T1000 (cell line): Measurements from ENCODE around the gene PTPN5.
"Not testable (repeated sequence)": the region's sequence is repeated elsewhere in the genome, so short reads cannot be mapped to it uniquely, and the experiment has no call there.

ENCODE experiments used
- DNase-seq: peaks from one replicate; lab custom pipeline; 2025; ENCODE audit warnings: mixed read lengths; lab: John Stamatoyannopoulos, UW

The PTPN5 gene

DNA sequence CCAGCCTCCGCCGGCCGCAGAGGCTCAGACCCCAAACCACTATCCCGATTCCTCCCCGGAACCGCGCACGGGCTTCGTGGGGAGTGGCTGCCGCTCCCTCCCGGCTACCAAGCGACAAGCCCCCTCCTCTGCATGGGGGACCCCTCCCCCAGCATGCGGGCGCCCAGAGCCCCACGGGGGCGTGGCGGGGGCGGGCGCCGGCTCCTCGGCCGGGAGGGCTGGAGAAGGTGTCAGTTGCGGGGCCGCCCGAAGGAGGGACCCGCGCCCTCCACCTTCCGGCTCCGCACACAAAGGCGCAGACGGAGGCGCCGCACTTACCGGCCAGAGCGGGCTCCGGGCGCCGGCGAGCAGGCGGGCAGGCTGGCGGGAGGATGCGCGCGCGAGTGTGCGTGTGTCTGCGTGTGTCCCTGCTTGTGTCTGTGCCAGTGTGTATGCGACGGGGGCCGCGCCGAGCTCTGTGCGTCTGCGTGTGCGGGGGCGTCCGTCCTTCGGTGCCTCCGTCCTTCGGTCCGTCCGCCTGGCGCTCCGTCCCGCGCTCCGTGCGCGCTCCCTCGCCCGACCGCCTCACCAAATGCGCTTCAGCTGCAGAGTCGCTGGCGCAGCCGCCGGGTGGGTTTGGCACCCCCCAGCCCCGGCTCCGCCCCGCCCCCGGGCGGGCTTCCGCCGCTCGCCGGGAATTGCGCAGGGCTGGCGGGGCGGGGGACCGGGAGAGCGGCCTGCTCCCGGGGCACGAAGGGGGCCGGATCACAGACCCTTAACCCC is at the start of gene PTPN5:
PTPN5 (minus strand) TSS at position 592 of the 762 bp plus-strand sequence. CDS start 19,840 bp downstream, outside the sequence.
- no peak for DNase-seq

DNA sequence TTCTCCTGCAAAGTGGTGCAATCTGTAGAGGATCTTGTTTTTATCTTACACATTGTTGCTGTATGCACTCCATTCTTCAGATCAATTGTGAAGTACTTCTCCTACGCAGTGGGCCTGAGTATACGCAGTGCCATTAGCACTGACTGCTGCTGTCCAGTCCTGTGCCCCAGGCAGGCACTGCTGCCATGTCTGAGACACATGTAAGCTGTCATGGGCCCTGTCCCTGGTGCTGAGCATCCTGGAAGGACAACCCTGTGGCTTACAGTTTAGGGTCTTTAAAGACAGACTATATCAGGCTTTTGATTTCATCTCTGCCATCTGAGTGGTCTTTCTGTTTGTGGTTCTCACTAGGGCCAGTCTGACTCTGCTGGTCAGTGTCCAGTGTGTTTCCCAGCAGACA is 44.8 kb upstream of the PTPN5 start:
- DNase-seq = no peak

DNA sequence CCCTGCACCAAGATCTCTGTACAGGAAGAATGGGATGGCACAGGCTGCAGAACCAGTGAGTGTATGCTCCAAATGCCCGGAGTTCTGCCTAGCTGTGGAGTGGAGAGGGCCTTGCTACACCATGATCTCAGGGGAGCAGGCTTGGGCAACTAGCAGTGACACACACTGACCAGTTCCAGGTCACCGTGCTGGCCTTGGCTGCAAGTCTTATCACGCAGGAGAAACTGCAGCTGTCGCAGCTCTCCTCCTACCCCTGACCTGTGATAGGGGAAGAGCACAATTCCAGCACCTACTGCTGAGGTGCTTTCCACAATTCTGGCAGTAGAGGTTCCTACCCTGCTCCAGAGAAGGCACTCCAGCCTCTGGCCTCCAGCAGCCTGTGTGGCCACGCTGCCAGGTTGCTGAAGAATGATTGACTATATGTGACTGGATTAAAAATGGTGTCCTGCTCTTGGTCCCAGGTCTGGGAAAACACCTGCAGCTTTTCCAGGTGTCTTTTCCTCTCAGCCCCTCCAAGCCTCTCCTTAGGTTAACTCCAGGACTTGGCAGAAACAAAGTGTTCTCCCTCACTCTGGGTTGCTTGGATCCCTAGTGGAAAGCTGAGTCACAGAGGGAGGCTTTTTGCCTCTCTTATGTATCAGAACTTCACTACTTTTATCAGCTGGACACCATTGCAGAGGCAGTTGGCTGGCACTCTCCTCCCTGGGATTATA is 43.3 kb upstream of the PTPN5 start:
- no peak for DNase-seq

DNA sequence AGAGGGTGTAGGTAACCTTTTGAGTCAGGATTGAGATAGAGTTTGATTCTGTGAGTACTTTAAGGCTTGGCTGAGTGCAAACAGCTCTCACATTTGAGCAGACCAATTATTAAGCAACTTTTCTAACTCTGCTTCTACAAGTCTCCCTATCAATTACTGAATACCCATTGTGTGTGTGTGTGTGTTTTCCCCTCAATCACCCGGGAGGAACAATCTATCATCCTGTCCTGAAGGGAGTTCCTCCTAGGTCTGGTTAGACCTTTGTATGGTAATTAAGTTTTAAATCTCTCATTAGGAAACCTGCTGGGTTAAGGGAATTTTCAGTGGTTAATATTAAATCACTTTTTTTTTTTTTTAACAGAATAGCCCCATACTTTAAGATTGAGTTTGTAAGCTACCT is 28.6 kb upstream of the PTPN5 start:
- DNase-seq = not testable (repeated sequence)

DNA sequence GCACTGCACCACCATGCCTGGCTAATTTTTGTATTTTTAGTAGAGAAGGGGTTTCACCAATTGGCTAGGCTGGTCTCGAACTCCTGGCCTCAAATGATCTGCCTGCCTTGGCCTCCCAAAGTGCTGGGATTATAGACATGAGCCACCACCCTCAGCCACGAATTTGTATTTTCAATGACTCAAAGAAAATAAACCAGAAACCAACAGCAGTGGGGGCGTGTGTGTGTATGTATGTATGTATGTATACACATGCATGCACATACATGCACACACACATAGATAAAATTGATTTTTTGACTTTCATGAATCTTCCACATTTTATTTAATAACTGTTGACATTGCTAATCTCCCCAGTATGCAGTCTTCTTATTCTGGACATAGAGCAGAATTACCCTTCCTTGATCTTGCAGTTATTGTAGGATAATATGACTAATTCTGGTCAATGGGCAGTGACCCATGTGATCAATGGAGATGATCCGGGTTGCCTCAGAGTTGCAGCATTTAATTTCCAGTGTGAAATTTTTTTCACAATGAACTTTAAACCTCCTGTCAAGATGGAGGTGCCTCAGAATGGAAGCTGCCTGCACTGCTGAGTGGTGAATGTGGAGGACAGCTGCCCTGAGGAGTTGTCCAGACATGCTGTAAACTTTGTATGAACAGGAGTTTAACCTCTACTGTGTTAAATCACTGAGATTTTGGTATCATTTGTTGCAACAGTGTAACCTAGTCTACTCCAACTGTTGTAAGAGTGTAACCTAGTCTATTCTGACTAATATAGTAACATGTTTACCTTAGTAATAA is 12.8 kb upstream of the PTPN5 start:
- no peak for DNase-seq

DNA sequence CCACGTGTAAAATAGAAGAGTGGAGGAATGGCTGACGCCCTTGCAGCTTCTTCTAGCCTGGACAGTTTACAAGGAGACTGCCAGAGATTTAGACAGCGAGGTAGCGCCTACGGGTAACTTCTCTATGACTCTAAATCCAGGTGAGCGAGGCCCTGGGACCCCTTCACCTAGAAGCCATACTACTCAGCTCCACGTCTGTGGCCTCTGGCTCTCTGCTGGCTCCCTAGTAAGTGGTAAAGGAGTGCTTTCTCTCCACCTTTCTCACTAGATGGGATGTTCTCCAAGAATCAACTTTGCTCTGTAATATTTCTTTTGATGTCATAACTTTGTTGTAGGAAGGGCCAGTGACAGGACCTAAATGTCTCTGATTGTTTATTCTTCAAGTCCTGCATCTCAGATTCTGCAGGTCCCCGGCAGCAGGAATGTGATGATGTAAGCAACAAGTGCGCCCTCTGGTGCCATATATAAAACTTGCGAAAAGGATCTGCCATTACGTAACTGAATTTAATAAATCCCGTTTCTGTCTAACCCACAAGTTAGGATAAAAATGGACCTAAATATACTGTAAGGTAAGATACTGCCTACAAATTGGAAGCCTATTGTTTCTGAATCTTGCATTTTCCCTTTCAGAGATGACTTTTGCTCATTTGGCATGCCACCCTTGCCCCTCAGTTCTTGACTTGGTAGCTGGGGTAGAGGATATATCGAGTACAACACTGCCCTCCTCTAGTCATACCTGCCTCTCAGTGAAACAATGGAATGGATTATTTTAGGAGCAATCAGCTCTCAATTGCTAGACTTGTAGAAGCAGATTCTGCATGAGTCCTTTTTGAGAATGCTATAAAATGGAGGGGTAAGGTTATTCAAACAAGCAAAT is 11.0 kb upstream of the PTPN5 start:
- DNase-seq = no peak

DNA sequence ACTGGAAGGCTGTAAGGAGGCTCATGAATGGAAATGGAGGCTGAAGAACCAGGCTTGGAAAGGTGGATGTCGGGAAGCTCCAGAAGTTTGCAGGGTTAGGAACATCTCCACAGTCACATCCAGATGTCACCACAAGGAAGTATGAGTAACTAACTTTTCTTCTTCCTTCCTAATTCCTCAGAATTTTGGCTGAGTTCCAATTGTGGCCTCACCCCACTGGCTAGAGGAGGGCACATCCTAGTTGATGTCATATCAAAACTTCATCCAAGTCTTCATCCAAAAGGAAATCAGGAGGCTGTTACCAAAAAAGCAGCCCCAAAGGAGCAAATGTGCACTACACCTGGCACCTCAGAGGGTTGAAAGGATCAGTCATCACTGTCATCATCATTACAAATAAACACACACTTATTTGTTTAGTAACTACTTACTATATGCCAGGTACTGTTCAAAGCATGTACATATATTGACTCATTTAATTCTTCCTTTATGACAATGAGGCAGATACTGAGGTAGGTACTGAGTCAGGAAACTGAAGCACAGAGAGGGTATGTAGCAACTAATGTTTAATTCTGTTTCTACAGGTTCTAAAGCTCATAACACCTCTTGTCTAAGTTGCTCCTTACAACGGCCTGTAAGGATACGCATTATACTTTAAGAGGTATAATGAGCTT is 7.3 kb upstream of the PTPN5 start:
- DNase-seq = no peak

DNA sequence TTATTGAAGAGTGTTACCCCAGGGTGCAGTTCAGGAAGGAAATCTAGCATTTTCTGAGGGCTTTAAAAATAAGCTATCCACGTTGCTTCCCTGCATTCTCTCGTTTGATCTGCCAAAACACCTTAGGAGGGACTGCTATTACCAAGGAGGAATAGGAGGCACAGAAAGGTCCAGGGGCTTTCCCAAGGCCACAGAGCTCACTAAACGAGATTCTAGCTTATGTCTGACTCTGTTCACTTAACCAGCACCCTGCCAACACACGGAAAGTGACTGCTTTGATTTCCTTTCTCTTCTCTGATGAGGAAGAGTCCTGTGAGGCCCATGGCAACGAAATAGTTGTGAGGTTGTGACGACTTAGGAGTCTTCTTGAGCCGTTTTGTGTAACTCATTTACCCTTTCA is 3.4 kb upstream of the PTPN5 start:
- DNase-seq = no peak

DNA sequence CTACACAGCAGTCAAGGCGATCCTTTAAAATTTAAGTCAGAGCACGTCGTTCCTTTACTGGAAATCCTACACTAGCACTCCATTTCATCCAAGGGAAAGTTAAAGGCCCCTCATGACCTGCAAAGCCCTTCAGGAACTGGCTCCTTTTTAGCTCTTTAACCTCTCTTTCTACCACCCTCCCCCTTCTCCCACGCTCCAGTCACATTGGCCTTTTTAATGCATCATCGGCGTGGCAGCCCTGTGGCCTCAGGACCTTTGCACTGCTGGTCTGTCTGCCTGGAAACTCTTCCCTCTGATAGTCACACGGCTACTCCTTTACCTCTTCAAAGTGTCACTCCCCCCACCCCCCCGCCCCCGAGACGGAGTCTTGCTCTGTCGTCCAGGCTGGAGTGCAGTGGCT is 1.2 kb upstream of the PTPN5 start:
- DNase-seq = no peak

DNA sequence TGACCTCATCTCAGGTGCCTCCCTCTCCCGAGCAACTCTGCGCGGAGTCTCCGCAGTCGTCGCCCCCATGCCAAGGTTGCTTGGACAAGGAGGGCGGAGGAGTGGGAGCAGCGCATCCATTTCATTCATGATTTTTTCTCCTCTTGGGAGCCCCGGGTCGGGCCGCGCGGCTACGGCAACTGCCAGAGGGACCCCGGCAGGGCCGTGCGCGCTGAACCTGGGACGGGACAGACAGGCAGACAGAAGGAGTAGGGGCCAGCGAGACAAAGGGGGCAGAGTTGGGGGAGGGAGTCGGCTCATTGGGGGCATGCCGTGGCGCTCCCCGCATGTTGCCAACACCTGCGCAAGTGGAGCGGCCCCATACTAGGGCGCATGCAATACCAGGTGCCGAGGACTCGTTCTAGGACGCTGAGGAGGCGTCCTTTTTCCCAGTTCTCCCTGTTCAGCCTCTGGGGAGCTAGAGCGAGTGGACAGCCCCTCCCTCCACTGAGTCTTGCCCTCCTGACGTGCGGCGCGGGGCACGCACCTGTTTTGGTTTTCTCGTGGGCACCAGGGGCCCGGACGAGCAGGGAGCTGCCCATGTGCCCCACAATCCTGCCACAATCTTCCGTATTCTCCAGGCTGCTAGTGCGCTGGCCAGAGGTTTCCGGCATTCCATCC is 501 bp upstream of the PTPN5 start:
- DNase-seq = no peak

DNA sequence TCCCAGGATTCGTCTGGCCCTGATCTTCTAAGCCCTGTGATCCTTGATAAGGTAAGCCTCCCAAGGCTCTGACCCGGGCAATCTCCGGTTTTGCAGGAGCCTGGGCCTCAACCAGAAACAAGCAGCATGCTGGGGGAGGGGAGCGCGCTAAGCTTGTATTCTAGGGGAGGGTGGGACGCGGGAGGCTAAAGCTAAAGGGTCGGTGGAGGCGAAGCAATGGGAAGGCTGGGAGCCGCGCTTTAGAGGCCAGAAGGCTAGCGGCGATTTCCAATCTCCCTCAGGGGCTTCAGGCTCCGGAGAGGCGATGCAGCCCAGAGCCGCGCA is 753 bp downstream of the PTPN5 start:
- DNase-seq = no peak

DNA sequence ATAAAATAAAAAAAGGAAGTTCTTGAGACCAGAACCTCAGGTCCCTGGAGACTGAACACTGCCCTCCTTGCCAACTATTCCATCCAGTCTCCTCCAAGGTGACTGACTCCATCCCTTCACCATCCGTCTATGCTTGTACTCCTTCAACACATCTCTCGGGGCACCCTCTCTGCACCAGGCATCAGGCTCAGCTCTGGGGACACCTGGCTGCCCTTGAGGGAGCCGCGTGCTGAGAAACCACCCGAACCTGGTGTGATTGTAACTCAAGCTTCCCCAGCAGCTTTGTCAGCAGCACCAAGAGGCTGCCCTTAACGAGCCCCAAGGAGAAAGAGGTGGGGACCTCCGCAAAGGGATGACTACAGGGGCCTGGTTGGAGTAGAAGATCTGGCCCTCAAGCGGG is 1.7 kb downstream of the PTPN5 start:
- DNase-seq = no peak

DNA sequence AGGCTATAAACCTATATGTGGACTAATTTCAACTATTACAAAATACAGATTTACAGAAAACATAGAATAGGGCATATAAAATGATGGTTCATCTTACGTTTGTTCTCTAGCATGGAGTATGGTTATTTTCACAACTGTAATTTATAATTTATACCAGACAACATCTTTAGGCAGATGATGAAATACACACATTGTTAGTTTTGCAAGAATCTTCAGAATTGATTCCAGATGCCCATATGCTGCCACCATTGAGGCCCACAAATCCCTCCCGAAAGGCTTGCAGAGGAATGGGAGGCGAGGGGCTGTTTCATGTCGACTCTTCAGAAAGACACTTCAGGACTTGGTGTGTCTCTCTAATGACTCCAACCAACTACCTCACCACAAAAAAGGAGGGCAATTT is 6.2 kb downstream of the PTPN5 start:
- no peak for DNase-seq

DNA sequence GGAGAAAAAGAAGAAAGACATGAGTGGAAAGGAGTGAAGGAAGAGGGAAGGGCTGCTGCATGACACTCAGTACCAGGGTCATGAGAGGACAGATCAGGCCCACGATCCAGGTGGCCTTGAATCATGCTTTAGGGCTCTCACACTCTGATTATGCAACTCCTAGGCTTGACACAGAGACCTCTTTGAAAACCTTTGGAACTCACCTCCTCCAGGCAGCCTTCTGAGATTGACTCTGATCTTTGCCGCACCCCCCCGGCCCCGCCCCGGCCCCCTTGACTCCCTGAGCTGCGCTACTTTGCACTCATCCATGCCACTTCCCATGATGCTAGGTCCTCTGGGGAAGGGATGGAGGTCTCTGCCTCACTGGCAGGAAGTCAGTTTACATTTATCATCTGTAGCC is 10.7 kb downstream of the PTPN5 start:
- DNase-seq = no peak

DNA sequence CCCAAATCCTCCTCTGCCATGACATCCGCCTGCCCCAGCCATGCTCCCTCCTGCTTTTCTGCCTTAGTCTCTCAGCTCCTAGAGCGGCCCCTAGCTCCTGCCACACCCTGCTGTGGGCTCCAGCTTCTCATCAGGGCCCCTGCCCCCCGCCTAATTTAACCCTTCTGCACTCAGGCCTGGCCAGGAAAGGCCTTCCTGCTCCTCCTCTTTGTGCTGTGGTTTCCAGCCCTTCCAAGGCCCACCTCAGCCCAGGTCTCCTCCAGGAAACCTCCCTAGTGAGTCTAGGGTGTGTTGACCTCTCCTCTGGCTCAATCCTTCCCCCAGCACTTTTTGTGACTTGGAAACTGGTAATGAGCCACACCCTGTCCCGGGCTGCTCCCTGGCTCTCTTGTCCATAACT is 11.3 kb downstream of the PTPN5 start:
- no peak for DNase-seq

DNA sequence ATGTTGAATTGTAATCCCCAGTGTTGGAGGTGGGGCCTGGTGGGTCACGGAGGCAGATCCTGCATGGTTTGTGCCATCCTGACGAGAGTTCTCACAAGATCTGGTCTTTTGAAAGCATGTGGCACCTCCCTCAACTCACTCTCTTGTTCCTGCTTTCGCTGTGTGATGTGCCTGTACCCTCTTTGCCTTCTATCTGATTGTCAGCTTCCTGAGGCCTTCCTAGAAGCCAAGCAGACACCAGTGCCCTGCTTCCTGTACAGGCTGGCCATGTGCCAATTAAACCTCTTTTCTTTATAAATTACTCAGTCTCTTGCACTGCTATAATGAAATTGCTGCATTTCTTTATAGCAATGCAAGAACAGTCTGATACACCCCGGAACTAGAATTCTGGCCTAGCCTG is 13.1 kb downstream of the PTPN5 start:
- DNase-seq = no peak

DNA sequence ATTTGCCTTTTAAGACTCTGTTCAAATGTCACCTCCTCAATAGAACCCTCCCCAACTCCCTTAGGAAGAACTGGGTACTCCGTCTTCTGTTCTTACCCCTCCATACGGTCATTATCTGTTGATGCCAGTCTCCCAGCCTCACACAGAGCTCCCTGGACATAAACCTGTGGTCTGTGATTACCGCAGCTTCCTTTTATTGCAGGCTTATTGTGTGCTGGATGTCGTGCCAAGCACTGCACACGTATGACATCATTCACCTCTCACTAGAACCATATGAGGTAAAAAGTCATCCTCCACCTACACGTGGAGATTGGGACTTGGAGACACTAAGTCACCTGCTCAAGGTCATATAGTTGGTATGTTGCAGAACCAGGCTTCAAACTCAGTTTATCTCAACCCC is 15.3 kb downstream of the PTPN5 start:
- DNase-seq = no peak

DNA sequence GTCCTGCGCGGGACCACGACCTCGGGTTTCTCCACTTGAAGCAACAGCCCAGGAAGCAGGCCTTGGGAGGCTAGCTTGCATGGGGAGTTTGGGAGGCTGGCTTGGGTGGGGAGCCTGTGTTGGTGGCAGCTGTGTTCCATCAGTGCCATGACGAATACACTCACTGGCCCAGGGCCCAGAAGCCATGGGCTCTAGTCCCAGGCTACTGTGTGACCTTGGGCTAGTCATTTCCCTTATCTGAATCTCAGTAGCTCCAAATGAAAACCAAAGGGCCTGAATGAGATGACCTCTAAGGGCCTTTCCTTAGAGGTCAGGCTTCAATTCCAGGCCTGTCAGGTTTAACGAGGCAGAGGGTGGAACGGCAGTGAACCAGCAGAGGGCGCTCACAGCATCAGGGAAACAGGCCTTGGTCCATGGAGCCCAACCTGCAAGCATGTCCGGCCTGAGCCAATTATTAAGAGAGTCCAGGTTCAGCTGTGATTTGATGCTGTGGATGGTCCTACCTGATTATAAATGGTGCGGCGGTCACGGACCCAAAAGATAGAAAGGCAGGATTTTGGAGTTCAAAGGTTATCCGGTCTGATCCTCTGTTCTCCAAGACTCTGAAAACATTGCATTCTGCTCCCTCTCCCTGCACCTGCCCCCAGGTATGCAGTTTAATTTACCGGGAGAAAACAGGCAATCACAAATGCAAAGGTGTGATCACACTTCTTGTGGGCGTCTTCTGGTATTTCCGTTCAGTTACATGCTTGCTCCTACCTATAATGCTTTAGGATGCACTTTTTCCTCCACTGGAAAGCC is 15.9 kb downstream of the PTPN5 start:
- DNase-seq = no peak

DNA sequence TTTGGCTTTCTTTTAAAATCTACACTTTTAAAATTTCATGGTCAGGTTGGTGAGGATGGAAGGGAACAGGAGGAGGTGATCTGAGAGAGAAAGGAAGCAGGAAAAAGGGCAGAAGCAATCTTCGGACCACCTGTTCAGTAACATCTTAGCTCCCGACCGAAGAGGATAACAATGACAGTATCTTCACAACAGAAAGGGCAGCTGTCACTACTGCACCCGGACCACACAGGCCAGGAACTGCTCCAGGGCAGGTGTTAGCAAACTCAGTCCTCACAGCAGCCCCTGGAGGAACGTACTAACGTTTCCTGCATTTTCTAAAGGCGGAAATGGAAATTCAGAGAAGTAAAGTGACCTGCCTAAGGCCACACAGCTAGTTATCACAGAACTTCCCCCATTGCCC is 16.8 kb downstream of the PTPN5 start:
- no peak for DNase-seq

DNA sequence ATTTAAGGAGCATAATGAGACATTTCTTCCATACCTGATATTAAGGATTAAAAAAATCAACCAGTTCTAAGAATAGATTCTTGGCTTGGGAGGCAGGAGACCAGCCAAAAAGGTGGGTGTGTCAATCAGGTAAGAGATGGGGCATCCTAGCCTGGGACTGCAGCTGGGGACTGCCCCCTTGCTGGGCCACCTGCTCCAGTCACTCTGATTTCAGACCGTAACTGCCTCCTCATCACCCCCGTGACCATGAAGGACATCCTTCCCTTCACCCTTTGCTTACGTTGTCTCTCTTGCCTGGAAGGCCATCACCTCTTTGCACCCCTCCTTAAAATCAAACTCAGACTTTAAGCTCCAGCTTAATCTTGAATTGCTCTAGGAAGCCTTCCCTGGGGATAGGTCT is 17.9 kb downstream of the PTPN5 start:
- no peak for DNase-seq
